ELF-1 (cell line): Measurements from ENCODE around the gene ACTN4.

ENCODE experiments used
- DNase-seq: peaks from one replicate; pipeline ENCODE4 v3.0.0-alpha.2; 2016; ENCODE audit warnings: low read depth, low spot score

ACTN4 gene

DNA sequence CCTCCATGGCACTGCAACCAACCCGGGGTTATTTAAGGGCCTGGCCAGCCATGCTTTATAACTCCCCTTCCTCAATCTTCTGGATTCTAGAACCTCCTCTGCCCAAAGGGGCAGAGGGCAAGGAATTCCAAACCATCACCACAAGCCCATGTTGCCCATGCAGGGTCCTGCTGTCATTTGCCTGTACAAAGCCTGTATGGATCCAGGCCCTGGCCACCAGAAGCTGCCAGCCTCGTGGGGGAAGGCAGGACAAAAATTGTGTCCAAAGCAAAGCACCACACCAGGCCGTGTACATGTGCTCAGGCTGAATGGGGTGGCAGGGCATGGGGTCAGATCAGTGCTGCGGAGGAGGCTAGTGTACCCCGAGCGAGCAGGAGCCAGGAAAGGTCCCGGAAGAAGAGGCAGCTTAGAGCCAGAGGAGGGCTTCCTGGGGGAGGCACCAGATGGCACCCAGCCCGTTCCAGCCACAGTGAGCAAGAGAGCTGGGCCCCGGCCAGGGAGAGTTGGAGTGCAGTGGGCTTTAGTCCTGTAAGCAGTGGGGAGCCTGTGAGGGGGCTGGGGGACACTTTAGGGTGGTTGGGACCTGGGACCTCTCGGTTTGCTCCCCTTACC lies 61.1 kb downstream of the ACTN4 start:
- DNase-seq: no peak

DNA sequence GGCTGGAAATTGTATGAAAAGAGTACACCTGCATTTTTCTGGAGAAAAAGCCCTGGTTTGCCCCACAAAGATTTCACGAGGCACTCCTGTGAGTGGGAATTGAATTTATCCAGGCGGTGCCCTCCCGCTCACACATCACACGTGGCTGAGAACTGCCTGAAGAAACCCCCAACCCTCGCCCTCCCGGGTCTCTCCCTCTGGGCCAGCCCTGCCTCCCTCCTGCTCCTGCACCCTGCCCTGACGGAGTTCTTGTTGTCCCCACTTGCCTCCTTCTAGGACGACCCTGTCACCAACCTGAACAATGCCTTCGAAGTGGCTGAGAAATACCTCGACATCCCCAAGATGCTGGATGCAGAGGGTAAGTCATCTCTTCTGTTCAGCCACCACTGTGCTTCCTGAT lies 61.7 kb downstream of the ACTN4 start:
- DNase-seq: no peak

DNA sequence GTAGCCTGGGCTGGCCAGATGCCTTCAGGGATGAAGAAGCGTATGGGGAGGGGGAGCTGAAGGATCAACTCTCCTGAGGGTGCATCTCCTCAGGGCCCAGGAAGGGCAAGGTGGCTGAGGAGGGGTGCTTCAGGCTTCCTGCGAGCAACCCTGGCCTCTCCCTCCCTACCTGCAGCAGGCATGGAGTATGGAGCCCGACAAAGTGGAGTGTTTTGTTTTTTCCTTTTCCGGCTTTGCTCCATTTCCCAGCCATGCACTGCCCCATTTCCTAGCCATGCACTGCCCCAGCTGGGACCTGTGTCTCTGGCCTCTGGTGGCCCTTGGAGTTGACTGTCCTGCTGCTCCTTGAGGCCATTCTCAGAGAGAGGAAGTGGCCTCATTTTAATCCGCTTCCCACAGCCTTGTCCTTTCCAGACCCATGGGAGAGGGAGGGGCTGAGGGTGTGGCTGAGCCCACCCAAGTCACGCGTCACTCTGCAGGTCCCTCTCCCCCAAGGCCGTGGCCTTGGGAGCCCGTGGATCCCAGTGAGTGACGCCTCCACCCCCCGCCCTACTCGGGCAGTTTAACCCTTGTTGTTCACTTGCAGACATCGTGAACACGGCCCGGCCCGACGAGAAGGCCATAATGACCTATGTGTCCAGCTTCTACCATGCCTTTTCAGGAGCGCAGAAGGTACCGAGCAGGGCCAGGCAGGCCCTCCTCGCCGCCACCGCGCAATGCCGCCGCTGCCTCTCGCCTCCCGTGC lies 62.4 kb downstream of the ACTN4 start:
- no peak for DNase-seq

DNA sequence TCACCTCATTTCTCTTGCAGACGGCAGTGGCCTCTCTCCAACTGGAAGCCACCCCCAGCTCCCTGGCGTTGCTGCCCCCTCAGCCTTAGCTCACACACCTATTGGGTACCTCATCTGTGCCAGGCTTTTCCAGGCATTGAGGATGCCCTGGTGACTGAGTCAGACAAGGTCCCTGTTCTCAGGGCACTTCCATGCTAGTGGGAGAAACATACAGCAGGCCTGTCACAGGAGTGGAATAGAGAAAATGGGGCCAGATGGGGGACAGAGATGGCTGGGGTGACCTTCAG lies 62.9 kb downstream of the ACTN4 start:
- no peak for DNase-seq

DNA sequence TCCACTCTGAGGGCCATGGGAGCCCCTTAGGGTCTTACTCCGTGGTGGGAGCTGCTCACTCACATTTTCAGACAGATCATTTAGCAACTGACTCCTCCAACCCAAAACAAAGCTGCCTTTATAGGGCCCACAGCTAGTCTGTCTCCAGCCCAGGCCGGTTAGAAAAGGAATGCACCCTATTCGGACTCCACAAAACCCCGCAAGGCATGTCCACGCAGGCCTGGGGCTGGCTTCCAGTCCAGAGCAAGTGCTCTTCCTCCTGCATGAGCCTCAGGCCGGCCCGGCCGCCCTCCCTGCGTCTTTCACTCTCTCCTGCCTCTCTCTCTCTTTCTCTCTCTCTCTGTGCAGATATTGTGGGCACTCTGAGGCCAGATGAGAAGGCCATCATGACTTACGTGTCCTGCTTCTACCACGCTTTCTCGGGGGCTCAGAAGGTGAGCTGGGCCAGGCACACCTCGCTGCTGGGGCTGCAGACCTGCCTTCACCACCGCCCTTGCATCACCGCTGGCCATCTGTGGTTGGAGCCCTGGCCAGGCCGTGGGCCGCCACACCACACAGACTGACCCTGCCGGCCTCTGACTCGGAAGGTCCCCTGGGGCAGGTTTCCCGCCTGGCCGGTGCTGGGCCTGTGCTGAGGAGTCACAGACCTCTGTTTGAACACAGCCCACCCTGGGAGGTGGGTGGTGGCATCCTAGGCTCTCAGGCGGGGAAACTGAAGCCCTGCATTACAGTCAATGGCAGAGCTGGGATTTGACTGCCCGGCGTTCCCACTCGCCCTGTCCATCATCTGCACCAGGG lies 63.7 kb downstream of the ACTN4 start:
- peak; percentile 41 for DNase-seq

DNA sequence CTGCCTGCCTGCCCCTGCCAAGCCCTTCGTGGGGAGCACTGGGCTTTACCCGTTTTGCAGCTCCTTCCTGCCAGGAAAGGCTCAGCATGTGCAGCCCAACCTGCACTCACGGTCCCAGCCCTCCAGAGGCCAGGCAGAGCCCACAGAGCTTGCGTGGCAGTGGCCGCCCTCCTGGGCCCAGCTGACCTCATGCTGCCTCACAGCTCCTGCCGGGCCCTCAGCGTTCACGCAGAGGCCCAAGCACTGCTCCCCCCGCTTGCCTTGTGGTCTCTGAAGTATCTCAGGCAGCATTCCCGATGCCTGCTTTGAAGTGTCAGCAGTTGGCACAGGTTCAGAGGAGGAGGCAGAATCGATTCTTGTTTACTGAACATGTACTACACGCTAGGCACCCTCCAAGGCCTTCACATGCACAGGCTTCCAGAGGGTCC lies 64.3 kb downstream of the ACTN4 start:
- no peak for DNase-seq

DNA sequence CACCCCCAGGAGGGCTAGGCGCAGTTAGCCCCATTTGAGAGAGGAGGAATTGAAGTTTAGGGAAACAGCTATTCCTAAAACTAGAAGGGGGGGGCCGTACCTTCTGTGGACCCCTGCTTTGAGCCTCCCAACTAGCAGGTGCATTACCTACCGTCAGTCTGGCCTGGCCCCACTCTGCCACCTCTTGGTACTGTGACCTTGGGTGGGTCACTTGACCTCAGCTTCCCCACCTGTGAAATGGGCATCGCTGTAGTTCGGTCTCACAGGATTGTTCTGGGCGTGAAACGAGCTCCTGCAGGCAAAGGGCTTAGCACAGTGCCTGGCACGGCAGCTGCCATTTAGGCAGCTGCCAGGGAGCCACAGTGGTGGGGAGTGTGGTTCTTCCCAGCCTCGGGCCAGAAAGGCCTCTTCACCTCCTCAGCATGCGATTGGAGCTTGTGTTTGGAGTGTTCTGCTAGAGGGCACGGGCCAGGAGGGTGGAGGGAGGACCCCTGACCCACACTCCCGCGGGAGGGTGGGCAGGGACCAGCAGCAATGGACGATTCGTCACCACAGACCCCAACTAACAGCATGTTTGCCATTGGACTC lies 64.8 kb downstream of the ACTN4 start:
- no peak for DNase-seq

DNA sequence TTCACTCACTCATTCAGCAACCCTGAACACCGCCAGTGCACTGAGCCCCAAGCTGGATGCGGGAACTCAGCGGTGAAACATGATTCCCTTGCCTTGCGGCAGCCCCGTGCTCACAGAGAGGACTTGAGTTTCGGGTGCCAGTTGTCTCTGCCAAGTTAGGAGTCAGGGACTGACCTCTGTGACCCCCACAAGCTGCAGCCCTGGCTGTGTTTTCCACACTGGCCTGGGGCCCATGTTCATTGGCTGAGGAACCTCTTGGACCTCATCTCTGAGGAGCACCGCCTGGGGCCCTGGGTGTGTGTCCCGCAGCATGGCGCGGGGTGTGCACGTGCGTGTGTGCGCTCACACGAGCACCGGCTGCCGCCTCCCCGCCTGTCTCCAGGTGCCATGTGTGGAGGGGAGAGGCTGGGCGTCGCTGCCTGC lies 65.8 kb downstream of the ACTN4 start:
- no peak for DNase-seq

DNA sequence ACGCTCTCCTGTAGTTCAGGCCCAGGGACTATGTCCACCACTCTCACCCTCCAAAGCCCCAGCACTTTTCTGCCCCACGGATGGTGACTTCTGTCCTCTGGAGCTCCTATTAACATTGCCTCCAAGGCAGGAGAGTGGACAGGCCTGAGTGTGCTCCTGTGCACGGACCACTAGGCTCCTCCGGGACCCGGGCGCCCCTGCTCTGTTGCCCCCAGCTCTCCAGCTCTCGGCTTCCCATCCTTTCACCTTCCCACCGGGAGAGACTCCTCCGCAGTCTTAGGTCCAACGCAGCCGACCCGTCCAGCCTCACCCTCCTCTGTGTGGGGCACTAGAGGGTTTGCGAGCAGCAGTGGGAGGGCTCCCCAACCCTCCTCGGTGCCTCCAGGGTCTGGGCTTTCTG lies 66.4 kb downstream of the ACTN4 start:
- no peak for DNase-seq

DNA sequence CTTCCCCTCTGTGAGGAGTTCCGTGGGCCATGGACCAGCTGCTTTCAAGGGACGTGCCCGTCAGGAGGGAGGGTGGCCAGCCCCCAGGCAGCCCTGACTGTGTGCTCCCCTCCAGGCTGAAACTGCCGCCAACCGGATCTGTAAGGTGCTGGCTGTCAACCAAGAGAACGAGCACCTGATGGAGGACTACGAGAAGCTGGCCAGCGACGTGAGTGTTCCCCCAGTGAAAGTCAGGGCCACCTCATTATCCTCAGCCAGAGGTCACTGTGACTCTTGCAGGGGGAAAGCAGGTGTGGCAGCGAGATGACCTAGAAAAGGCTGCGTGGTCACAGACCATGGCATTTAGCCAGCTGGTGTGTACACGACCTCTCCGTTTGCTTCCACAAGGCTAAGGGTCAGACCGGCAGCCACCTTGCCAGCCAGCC lies 66.9 kb downstream of the ACTN4 start:
- no peak for DNase-seq

DNA sequence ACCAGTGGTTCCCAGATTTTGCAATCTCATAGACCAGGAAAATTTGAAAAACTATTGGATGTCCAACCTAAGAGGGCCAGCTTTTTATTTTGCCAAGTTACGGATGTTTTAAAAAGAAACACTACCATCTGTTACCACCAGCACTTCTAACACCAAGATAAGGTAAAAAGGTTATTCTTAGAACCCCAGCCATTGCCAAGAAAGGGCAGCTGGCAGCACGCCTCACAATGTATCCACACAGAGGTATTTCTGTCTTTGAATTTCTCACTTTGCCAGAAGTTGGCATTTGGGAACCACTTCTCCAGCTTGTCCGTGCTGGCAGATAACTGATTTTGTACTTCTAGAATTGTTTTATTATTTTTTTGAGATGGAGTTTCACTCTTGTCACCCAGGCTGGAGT lies 68.1 kb downstream of the ACTN4 start:
- no peak for DNase-seq

DNA sequence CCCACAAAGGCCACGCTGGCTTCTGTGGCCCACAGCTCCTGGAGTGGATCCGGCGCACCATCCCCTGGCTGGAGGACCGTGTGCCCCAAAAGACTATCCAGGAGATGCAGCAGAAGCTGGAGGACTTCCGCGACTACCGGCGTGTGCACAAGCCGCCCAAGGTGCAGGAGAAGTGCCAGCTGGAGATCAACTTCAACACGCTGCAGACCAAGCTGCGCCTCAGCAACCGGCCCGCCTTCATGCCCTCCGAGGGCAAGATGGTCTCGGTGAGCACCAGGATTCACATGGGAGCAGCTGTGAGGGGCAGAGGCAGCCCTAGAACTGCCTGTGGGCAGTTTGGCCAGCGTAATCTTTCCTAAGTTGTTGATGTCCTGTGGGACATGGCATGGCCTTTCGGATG lies 69.6 kb downstream of the ACTN4 start:
- no peak for DNase-seq

DNA sequence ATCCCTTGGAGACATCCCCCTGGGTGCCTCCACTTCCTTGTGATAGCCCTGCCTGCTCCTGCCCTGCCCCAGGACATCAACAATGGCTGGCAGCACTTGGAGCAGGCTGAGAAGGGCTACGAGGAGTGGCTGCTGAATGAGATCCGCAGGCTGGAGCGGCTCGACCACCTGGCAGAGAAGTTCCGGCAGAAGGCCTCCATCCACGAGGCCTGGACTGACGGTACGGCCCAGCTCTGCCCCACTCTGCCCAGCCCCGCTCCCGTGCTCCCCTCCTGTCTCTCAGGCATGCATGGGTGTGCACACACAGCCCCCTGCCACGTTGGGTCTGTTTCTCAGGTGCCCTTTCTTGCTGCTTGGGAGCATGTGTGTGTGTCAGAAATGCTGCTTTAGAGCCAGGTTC lies 70.4 kb downstream of the ACTN4 start:
- no peak for DNase-seq

DNA sequence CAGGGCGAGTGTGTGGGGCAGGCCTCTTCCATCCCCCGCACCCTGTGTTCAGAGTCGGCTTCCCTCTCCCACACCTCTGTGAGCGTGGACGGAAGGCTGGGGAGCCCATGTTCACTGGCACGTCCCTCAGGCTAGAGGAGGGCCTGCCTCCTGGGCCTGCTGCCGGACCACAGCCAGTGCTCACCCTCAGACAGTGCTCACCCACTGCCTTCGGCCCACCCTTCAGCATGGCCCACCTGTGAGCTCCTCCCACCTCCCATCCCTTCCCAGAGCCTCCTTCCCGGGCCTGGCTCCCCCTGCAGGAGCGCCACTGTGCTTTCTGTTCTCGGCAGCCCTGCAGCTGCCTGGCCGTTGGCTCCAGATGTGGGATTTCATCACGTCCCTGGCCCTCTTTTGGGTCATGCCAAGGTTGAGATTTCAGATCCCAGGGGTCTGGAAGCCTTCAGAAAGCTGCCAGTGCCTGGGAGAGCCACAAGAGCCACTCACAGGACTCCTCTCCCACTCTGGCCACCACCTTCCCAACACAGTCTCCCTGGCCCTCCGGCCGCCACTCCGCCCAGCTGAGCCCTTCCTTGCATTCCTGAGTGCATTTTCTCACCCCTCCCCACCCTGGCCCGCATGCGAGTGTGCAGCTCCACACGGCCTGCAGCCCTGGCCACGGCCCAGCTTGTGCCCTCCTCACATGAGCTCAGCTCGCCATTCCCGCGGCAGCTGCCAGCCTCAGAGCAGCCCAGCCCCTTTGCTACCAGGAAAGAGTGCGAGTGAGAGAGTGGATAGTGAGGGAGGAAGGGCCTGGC lies 71.5 kb downstream of the ACTN4 start:
- DNase-seq: peak; percentile 79

DNA sequence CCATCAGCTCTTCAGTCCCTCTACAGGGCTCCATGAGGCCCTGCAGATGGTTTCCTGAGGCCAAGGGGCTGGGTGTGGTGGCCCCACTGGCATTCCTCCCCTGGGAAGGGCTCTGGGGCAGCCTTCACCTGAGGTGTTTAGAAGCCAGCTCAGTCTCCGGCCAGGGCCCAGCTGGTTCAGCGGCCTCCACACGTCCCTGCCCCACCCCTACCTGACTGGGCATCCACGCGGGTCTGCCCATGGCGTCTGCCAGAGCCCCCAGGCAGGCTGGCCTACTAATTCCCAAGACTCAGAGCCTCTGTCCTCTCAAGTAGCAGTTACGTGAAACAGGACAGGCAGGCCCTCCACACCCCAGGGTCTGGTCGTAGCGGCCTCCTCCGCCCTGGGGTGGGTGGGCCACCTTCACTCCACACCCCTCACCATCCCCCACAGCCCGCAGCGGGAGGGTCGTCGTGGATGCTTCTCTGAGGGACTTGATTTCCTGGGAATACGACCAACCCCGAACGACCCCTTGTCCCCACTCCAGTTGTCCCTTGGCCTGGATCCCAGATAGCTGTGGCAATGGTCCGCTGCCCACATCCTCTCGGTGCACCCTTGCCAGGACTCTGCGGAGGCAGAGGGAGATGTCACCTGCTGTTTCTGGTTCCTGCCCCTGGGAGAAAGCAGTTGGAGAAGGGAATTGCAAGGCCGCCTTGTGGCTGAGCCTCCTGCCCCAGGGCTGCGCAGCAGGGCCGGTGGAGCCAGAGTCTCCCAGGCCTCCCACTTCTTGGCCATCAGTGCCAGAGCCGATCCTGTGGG lies 72.5 kb downstream of the ACTN4 start:
- no peak for DNase-seq

DNA sequence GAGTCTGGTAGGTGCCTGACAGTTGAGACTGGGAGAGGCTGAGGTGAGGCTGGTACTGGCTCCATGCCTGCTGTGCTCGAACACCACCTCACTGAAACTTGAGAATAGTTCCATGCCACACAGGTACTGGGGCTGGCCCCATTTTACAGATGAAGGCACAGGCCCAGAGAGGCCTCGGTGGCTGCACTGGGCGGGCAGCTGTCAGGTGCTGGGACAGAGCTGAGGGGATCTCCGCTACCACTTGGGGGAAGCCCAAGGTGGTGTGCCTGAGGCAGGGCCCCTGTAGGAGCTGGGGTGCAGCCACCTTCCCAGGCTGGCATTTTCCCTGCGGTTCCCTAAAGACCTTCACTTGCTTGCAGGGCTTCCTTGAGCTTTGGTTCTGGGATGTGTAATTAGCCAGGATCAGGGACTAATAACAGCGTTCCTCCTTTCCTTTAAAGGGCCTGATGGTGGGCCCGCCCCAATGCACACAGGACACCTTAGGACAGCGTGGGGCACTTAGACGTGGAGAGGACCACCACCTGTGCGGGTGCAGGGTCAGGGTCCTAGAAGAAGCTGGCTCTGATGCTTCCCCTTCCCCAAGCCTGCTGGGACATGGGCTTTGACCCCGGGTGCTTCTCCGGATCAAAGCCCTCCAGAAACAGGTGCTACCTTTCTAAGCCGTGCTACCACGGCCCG lies 73.2 kb downstream of the ACTN4 start:
- DNase-seq: no peak

DNA sequence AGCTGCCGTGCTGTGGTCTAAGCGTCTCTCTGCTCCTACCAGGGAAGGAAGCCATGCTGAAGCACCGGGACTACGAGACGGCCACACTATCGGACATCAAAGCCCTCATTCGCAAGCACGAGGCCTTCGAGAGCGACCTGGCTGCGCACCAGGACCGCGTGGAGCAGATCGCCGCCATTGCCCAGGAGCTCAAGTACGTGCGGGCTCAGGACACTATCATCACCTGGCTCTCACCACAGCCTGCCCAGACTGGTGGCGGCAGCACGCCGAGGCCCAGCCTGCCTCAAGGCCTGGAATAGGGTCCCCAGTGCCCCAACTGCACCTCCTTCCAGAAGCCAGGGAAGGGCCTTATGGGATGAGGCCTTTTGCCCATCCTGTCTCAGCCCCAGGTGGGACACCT lies 74.0 kb downstream of the ACTN4 start:
- DNase-seq: no peak

DNA sequence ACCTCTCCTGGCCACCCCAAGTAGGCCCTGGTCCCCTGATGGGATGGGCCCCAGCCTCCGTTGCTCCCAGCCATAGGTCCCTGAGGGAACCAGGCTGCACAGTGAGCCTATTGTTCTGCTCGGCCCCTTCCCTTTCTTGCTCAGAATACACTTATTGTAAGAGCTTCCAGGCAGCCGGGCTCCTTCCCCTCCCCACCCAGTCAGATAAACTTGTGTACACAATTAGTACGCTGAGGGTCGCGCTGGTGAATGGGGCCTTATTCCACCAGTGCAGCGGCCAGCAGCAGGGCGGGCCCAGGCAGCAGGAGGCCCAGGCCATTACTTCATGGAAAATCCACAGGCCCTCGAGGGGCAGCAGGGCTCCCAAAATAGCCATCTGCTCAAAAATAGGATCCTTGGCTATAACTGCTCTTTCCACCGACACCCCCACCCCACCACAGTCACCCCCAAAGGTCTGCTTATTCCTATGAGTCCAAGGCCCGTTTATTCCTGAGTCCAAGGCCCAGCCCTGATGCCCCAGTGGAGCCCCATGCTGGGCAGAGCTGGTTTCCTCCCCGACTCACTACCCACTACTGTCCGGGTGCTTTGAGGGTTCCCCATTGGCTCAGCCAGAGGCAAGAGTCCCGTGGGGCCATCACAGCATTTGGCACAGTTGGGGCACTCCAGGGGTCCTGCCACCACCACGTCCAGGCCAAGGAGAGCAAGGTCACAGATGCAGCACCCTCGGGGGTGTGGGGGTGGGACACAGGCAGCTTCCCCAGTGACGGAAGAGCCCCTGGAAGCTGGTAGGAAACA lies 74.7 kb downstream of the ACTN4 start:
- DNase-seq: no peak

DNA sequence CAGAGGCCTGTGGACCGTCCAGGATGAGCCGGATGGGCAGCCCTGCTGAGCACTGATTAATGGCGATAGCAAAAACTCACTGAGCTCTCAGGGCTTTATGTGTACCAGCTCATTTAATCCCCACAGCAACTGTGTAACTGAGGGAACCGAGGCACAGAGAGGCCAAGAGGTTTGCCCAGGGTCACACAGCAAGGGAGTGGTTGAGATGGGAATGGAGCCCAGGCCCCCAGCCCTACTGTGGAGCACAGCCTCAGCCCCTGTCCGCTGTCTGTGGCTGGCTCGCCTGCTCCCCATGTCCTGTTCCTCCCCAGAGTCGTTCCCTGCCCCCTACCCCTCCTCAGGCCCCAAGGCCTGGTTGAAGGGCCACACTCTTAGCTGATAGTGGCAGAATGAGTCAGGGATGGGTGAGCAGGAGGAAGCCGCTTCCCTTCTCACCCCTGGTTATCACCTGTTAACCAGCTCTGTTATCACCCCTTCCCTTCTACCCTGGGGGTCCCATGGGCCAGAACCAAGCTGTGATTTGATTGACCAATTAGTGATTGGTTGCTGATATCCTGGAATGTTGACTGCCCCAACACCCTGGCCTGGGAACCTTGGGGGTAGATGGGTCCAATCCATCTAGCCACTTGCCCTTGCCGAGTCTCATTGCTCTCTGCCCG lies 75.6 kb downstream of the ACTN4 start:
- DNase-seq: no peak
